GM12864 (cell line): ENCODE measurements around the gene ST7.
A peak's percentile ranks its signal among the peaks of the same experiment; 100 is the strongest.

Experiments used
- DNase-seq: peaks from one replicate; pipeline ENCODE4 v3.0.0-alpha.2; 2011; ENCODE audit warnings: low read depth
- H3K4me3 ChIP-seq: 2 replicates; pipeline ENCODE4 v1.5.1; 2011; ENCODE audit warnings: mild to moderate bottlenecking, low read depth, low read length, control low read depth
- TF ChIP-seq, protein P1 (sequence below): IDR thresholded peaks from 2 replicates; pipeline ENCODE4 v1.5.1; 2011; ENCODE audit warnings: low read depth, mild to moderate bottlenecking, moderate library complexity, low read length, control low read depth, inconsistent platforms; ENCODE audit errors: missing control alignments

ST7 gene

GRCh38 chr7:117211614-117212013 lies 258.3 kb downstream of the ST7 start:
- no peak overlapping the region for H3K4me3 ChIP-seq
- TF ChIP-seq, protein P1, sequence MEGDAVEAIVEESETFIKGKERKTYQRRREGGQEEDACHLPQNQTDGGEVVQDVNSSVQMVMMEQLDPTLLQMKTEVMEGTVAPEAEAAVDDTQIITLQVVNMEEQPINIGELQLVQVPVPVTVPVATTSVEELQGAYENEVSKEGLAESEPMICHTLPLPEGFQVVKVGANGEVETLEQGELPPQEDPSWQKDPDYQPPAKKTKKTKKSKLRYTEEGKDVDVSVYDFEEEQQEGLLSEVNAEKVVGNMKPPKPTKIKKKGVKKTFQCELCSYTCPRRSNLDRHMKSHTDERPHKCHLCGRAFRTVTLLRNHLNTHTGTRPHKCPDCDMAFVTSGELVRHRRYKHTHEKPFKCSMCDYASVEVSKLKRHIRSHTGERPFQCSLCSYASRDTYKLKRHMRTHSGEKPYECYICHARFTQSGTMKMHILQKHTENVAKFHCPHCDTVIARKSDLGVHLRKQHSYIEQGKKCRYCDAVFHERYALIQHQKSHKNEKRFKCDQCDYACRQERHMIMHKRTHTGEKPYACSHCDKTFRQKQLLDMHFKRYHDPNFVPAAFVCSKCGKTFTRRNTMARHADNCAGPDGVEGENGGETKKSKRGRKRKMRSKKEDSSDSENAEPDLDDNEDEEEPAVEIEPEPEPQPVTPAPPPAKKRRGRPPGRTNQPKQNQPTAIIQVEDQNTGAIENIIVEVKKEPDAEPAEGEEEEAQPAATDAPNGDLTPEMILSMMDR = no peak
- no peak for DNase-seq

GRCh38 chr7:117212969-117213877 lies 259.9 kb downstream of the ST7 start:
- DNase-seq = peak; percentile 38
- TF ChIP-seq, protein P1 = peak; percentile 96

GRCh38 chr7:117216010-117216409 lies 262.7 kb downstream of the ST7 start:
- DNase-seq = no peak
- no peak overlapping the region for H3K4me3 ChIP-seq
- TF ChIP-seq, protein P1 = no peak

More at GRCh38 chr7:117212969-117213877, 259.9 kb downstream of the ST7 start:
- no peak overlapping the region for H3K4me3 ChIP-seq

DNA sequence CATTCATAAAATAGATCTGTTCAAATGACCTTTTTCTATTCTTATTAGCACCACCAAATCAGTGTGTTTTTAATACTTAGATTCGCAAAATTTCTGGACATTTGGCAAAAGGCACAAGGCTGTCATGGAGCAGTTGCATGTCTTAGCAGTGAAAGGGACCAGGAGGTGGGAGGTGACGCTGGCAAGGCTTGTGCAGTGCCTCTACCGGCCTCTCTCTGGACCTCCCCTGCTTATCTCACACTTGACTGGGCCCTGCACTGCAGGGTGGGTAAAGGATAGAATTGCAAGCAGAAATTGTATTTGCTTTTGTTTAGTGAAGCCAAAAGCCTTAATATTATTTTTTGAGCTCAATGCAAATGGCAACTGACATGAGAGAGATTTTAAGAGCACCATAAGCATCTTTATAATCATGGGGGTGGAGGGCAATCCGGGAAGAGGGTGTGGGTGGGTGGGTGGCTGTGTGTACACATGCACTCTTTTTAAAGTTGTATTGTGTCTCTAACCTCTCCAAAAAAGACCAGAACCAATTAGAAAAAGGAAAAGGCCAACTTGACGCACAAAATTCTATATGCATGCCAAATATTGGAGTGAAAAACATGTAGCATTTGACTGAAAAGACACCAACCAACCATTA lies 263.3 kb downstream of the ST7 start:
- TF ChIP-seq, protein P1 = no peak
- DNase-seq = no peak
- no peak overlapping the region for H3K4me3 ChIP-seq

GRCh38 chr7:117217106-117218035 lies 264.1 kb downstream of the ST7 start:
- no peak for DNase-seq
- TF ChIP-seq, protein P1 = no peak
- H3K4me3 ChIP-seq = no peak overlapping the region

GRCh38 chr7:117218700-117219099 lies 265.4 kb downstream of the ST7 start:
- no peak overlapping the region for H3K4me3 ChIP-seq
- TF ChIP-seq, protein P1 = no peak
- no peak for DNase-seq
